ENCODE results near the gene DHRS7. TPM values are rescaled to one million over a fixed set of nuclear protein-coding genes. Genes with fewer than 3 reads are reported as not detected.
"Not testable (repeated sequence)": the region's sequence is repeated elsewhere in the genome, so short reads cannot be mapped to it uniquely, and the experiment has no call there.

DHRS7 gene
- total RNA-seq, 1 donor = 91.0 TPM

DNA sequence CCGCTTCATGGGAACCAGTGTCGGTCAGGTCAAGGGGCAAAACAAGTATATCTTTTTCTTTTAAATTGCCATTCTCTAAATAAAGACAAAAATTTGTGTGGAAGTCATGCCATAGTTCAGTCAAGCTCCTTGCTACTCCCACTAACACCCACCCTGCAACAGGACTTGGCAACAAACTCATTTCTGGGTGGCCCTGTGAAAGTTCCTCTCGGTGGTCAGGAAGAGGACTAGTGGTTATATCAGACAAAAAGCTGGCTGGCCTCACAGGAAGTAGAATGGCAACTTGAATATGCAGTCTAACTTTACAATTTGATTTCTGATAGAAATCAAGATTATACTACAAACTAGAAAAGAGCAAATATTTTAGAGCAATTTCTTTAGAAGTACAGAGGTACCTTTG, 11.2 kb downstream of the DHRS7 start:
- peak in 1 of 3 donors; percentile 17 for DNase-seq (ENCODE audit: low read depth in 2 of 3, low spot score in 2 of 3)

DNA sequence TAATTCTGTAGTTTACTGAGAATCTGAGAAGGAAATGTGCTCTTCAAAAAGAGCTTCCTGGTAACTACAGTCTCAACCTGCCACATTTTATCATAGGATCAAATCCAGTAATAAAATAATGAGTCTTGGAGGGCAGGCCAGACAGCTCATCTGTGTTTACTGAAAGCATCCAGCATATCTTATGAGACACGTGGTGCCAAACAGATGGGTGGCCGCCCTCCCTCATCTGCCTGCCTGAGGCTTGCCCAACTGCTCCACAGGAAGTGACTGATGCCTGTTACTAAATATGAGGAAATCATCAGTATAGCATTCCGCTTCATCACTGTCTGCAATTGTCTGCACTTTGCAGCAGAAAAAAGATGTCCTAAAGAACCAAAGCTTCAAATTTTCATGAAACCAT, 13.5 kb downstream of the DHRS7 start:
- peak in 2 of 3 donors; percentile 75 to 80 for DNase-seq (ENCODE audit: low read depth in 2 of 3, low spot score in 2 of 3)

DNA sequence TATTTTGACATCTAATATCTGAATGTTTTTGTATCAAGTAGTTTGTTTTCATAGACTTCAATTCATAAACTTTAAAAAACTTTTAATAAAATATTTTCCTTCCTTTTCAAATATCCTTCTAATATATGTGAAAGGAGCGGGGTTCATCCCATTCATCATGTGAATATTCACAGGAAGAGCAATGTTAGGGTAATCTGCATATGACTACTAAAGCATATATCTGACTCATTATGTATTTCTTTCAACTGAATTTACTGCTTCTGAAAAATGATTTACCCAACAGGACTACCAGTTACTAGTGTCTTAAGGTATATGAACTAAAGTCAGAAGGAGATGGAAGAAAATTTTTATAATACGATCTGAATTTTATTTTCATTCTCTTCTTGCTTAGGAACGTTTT, 30.5 kb downstream of the DHRS7 start:
- DNase-seq (ENCODE audit: low read depth in 2 of 3, low spot score in 2 of 3) = no peak

DNA sequence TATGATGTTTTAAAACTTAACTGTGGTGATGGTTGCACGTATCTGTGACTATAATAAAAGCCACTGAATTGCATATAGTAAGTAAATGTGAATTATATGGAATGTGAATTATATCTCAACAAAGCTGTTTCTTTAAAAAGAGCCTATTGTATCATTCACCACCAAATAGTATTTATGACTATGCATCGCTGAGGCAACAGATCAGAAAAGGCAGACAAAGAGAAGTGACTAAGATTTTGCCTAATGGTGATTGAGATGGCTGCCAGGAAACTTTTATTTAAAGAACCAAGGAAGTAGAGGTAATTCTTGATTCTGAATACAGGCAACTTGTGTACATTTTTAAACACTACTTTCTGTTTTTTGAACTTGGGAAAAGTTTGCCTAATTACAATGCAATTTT, 31.7 kb downstream of the DHRS7 start:
- no peak for DNase-seq (ENCODE audit: low read depth in 2 of 3, low spot score in 2 of 3)

DNA sequence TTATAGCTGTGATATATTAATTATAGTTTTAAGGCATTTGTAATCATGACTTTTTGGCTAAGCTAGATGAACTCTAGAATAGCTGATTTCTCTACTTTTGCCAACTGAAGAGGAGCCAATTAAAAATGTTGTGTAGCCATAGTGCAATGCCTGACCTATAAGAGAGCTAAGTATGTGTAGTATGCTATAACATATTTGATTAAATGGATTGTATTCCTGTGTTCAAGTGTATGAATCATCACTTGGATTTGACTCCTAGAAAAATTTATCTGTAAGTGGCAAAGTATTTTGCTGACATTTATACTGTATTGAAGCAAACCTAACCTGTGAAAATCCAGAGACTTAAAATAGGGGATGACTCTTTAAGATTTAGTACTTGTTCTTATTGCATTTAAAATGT, 39.3 kb downstream of the DHRS7 start:
- no peak for DNase-seq (ENCODE audit: low read depth in 2 of 3, low spot score in 2 of 3)

DNA sequence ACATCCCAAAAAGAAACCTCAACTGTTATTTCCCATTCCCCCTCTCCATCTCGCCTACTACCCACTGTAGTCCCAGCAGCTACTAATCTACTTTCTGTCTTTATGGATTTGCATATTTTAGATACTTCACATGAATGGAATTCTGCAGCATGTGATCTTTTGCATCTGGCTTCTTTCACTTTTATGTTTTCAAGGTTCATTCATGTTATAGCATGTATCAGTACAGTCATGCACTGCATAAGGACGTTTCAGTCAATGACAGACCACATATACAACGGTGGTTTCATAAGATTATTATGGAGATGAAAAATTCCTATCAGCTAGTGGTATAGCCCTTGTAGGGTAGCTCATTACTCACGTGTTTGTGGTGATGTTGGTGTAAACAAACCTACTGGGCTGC, 49.0 kb downstream of the DHRS7 start:
- DNase-seq (ENCODE audit: low read depth in 2 of 3, low spot score in 2 of 3) = no peak

DNA sequence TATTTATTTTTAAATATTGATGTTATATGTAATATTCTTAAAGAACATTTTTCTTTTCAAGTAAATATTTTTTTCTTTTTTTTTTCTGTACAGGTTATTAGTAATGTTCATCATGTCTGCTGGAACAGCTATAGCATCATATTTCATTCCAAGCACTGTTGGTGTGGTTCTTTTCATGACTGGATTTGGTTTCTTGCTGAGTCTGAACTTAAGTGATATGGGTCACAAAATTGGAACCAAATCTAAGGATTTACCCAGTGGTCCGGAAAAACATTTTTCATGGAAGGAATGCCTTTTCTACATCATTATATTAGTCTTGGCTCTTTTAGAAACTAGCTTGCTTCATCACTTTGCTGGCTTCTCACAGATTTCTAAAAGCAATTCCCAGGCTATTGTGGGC, 50.3 kb downstream of the DHRS7 start:
- no peak for DNase-seq (ENCODE audit: low read depth in 2 of 3, low spot score in 2 of 3)

DNA sequence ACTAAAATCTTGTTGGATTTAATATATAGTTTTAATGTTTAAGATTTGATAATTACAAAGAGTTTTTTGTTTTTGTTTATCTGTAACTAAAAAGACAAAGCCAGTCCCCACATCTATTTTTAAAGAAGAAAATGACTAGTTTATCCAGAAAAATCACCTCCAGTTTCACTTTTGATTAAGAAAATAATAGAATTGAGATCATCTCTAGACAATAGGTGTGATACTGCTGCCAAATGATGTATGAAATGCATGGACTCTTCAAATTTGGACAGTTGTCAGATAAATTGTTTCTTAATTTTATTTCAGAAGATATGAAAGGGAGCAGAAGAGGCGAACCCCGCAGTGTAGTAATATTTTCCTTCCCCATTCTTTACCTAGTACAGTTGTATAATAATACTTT, 53.5 kb downstream of the DHRS7 start:
- DNase-seq (ENCODE audit: low read depth in 2 of 3, low spot score in 2 of 3) = no peak

DNA sequence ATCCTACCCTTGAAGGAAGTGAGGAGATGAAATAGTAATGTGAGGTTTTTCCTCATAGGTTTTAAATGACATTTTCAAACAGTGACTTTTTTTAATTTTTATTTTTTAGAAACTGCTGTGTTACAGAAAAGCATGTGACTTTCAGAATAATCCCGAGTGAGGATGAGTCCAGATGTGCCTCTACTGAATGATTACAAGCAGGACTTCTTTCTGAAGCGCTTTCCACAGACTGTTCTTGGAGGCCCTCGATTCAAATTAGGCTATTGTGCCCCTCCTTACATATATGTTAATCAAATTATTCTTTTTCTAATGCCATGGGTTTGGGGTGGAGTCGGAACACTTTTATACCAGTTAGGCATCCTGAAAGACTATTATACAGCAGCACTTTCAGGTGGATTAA, 57.7 kb downstream of the DHRS7 start:
- DNase-seq (ENCODE audit: low read depth in 2 of 3, low spot score in 2 of 3) = no peak

DNA sequence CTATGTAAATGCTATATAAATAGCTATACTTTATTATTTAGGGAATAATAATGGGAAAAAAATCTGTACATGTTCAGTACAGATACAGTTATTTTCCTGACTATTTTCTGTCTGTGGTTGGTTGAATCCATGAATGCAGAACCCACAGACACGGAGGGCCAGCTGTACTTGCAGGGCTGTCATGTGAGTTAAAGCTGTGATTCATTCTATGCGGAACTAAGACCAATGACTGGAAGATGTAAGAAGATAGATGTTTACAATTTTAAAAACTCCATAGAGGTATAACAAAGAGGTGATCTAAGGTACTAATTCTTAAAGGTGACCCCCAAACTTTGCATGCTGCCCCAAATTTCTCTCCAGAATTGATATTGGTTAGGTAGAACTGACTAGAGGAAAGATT, 58.9 kb downstream of the DHRS7 start:
- peak in 1 of 3 donors; percentile 26 for DNase-seq (ENCODE audit: low read depth in 2 of 3, low spot score in 2 of 3)

DNA sequence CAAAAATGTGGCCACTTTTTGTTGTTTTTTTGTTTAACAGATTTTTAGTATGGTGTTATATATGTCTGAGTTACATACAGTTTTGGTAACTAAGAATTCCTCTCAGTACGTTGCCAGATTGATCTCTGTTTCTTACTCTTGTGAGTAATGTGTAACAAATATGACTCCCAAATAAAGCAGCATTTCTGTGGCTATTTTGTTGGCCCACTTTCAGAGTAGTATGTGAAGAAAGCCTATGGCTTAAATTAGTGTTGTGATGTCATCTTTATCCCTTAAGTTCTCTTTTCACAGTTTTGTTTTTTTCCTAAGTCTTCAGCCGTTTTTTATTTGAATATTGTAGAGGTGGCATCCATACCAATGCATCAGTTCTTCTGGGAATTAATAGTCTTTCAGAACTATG, 62.8 kb downstream of the DHRS7 start:
- DNase-seq (ENCODE audit: low read depth in 2 of 3, low spot score in 2 of 3) = no peak

DNA sequence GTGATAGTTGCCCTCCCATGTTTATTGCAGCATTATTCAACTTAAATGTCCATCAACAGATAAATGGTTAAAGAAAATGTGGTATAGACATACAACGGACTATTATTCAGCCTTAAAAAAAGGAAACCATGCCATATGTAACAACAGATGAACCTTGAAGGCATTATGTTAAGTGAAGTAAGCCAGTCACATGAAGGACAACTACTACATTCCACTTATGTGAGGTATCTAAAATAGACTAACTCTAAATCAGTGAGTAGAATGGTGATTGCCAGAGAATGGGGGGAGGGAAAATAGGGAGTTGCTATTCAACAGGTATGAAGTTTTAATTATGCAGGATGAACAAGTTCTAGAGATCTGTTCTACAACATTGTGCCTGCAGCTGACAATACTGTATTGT, 63.4 kb downstream of the DHRS7 start:
- no peak for DNase-seq (ENCODE audit: low read depth in 2 of 3, low spot score in 2 of 3)

DNA sequence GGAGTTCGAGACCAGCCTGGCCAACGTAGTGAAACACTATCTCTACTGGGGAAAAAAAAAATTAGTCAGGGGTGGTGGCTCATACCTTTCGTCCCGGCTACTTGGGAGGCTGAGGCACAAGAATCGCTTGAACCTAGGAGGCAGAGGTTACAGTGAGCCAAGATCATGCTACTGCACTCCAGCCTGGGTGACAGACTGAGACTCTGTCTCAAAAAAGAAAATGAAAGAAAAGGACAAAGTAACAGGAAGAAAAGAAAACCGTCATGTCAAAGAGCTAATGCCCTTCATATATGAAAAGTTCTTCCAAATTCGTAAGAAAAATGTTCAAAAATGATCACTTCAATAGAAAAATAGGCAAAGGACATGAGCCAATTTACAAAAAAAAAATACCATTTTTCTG, 65.3 kb downstream of the DHRS7 start:
- not testable (repeated sequence) for DNase-seq (ENCODE audit: low read depth in 2 of 3, low spot score in 2 of 3)

DNA sequence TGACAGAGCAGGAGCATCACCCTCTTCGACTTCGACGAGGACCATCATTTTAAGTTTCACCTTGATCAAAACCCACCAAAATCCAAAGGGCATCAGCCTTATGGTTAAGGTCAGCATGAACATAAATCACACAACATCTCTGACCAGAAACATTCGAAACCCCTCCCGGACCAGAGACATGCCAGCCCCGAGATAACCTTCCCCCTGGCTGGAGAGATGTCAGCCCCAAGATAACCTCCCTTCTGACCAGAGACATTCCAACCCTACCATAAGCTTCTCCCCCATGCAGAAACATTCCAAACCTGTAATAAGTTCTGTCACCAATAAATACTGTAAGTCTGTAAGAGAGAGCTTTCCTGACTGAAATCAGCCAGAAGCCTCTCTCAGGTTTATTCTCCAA, 67.2 kb downstream of the DHRS7 start:
- DNase-seq (ENCODE audit: low read depth in 2 of 3, low spot score in 2 of 3) = no peak

DNA sequence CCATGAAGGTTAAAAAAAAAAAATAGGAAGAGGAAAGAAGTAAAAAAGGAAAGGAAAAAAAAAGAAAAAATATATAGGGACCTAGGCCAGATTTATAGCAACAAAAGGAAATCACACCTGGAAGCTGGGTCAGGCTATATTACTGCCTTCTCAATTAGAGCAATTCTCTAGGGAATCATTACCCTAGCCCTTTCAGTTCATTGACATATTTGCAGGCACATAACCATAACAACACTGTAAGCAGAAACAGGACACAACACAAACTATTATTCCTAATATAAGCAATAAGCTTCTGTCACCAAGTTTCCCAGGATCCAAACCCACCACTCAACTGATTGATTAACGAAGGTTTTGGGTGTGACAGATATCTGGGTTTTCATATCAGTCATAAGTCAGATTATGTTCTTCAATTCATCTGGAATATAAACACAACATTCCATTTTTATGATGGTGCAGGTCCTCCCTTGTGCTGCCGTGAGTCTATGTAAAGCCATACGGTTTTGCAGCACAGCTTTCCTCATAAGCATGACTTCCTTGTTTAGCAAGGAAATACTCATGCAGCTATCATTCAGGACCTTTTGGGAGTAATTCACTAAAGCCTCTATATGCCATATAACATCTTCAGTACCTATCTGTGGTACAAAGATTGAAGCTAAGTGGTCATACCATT, 69.3 kb downstream of the DHRS7 start:
- DNase-seq (ENCODE audit: low read depth in 2 of 3, low spot score in 2 of 3) = no peak

DNA sequence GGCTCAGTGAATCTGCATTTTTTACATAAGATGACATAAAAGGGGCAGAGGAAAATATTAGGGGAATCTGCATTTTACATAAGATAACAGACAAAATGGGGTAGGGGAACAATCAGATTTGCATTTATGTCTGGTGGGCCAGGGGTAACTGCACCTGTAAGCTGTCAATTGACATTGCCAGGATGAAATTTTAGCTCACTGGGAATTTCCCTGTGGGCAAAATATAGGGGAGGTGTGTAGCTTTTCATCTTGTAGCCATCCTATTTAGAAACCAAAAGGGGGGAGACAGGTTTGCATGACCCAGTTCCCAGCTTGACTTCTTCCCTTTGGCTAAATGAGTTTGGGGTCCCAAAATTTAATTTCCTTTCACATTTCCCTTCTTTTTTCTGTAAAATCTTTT, 70.0 kb downstream of the DHRS7 start:
- no peak for DNase-seq (ENCODE audit: low read depth in 2 of 3, low spot score in 2 of 3)

DNA sequence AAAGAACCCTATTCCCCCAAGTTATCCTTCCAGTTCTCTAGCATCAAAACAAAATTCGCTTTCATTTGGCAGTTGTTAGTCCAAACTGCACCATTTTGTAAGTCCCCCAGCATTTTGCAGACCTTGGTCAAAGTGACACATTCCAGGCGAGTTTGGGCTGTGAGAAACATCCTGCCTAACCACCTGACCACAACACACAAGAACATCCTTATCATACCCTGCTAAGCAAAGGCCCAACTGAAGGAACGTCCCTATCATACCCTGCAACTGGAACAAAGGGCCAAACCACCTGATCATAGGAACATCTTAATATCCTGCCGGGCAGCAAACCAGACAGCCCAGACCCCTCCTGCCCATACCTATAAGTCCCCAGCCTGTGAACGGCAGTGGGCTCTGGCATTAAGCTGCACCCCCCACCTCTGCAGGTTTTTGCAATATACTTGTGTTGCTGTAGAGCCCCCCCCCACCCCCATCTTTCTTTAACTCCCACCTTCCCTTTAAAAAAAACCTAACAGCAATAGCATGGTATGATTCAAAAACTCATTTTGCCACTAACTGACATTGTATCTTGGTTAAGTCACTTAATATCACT, 70.8 kb downstream of the DHRS7 start:
- no peak for DNase-seq (ENCODE audit: low read depth in 2 of 3, low spot score in 2 of 3)

Other genes with a start within 250 kb of the DHRS7 start
- not detected for gene LRRC9, start 245.3 kb downstream of the DHRS7 start, total RNA-seq
- 51.4 TPM for gene PCNX4, start 73.5 kb downstream of the DHRS7 start, total RNA-seq
- 13.2 TPM for gene PPM1A, start 83.8 kb upstream of the DHRS7 start, total RNA-seq